Naive B cell (primary cell): ENCODE results near the gene TTC9B. TPM values are rescaled to one million over a fixed set of nuclear protein-coding genes. Genes with fewer than 3 reads are reported as not detected.

ENCODE experiments used
- ATAC-seq, 2 donors: fragments of 150-1000 bp; cut with Tn5 transposase; 2 replicates each; pipeline ENCODE4 v1.10.0; 2021; ENCODE audit warnings: low read depth in 2 of 2, mild to moderate bottlenecking in 2 of 2, moderate library complexity in 2 of 2
- DNase-seq: peaks from one replicate; pipeline ENCODE4 v3.0.0; 2022
- H3K27ac Mint-ChIP-seq, 6 donors: one replicate each; pipeline ENCODE4 v1.8.0; 2020 to 2022; ENCODE audit warnings: mild to moderate bottlenecking in 6 of 6, mixed read lengths in 6 of 6, moderate library complexity in 5 of 6, inconsistent platforms in 2 of 6
- H3K27me3 Mint-ChIP-seq, 3 donors: one replicate each; pipeline ENCODE4 v1.8.0; 2021 to 2022; ENCODE audit warnings: mixed read lengths in 3 of 3, mild to moderate bottlenecking in 1 of 3
- H3K36me3 Mint-ChIP-seq, 2 donors: one replicate each; pipeline ENCODE4 v1.8.0; 2020 to 2022; ENCODE audit warnings: mixed read lengths in 2 of 2, inconsistent platforms in 1 of 2, mild to moderate bottlenecking in 1 of 2
- H3K4me1 Mint-ChIP-seq, 3 donors: one replicate each; pipeline ENCODE4 v1.8.0; 2020 to 2022; ENCODE audit warnings: mixed read lengths in 3 of 3, inconsistent platforms in 1 of 3, mild to moderate bottlenecking in 1 of 3, moderate library complexity in 1 of 3
- H3K4me3 Mint-ChIP-seq, 8 donors: one replicate each; pipeline ENCODE4 v1.8.0; 2020 to 2022; ENCODE audit warnings: mild to moderate bottlenecking in 8 of 8, mixed read lengths in 8 of 8, moderate library complexity in 8 of 8, inconsistent platforms in 2 of 8
- H3K9me3 Mint-ChIP-seq, 7 donors: one replicate each; pipeline ENCODE4 v1.8.0; 2020 to 2022; ENCODE audit warnings: mixed read lengths in 7 of 7, mild to moderate bottlenecking in 5 of 7, inconsistent platforms in 2 of 7, moderate library complexity in 1 of 7
- polyA plus RNA-seq, 6 donors: library from polyadenylated mRNA; unstranded; fragments of 300-500 nt; fragmentation: Illumina TruSeq; gene quantifications; one replicate each; pipeline ENCODE4 v1.2.3, GENCODE V29; 2021; ENCODE audit warnings: low read depth in 6 of 6

TTC9B gene
- not detected for polyA plus RNA-seq

DNA sequence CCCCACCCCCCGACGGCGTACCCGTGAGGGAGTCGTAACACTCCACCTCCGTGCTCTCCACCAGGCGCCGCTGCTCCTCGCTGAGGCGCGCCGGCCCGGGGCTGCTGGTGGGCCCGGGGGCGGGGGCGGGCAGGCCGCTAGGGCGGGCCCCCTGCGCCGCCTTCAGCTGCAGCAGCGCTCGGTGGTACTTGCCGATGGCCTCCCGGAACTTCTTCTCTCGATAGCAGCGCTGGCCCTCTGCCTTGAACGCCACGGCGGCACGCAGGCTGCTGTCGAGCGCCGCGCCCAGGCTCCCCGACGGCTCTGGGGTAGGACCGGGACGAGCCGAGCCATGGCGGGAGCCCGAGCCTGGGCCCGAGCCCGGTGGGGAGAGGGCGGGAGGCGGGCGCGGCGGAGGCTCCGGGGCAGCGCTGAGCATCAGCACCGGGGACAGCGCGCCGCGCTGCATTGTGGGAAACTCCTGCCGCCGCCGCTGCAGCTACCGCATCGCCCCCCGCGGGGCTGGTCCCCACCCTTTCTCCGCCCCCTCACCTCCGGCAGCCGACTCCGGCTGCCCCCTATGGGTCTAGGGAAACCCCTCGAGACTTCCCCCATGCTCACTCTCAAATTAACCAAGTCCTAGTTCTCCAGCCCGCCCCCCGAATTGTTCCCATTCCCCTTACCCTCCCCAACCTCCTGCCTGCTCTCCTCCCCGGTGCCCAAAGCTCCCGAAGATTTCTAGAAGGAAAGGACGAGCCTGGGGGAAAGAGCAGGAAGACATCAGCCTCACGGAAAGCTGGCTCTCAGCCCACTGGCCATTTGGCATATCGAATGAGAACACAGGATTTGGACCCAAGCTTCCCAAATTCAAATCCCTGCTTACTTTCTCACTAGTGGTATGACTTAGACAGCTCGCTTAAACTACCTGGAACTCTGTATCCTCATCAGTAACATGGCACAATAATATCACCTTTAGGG, at the start of gene TTC9B:
Gene TTC9B (minus strand): TSS at position 451 of the 957 bp plus-strand sequence. CDS start 3 bp downstream, at position 448.
- Mint-ChIP-seq H3K27me3 (peaks cover 32 to 49% (median 34%) of the 10 kb centered on the region in 3 donors), H3K27ac (peak within 1 kb of the TSS in 1 of 6 donors; percentile 81)

GRCh38 chr19:40267601-40267997, 49.4 kb upstream of the TTC9B start:
- H3K4me3 Mint-ChIP-seq, result peak overlapping the region in 1 of 8 donors; percentile 81
- H3K36me3 Mint-ChIP-seq, result peaks cover 5 to 7% of the 10 kb centered on the region in 2 donors
- peak overlapping the region in 4 of 6 donors; percentile 20 to 91 (median 74) for H3K27ac Mint-ChIP-seq
- H3K27me3 Mint-ChIP-seq, result no peaks in the 10 kb centered on the region
- H3K4me1 Mint-ChIP-seq, result peaks cover 33 to 63% (median 56%) of the 10 kb centered on the region in 3 donors
- DNase-seq, result no peak
- no peak for ATAC-seq
- no peaks in the 10 kb centered on the region for H3K9me3 Mint-ChIP-seq

More for the DNA sequence above, at the start of gene TTC9B:
- DNase-seq (peak; percentile 47), ATAC-seq (peak; percentile 51 to 52)
- H3K4me3 Mint-ChIP-seq, result peak within 1 kb of the TSS in 2 of 8 donors; percentile 25 to 63
- H3K4me1 Mint-ChIP-seq, result peaks cover 15 to 20% (median 18%) of the 10 kb centered on the region in 3 donors
- H3K9me3 Mint-ChIP-seq, result peaks cover 3 to 7% (median 5%) of the 10 kb centered on the region in 7 donors
- peaks cover 5 to 17% of the 10 kb centered on the region in 2 donors for H3K36me3 Mint-ChIP-seq

GRCh38 chr19:40266912-40267600, 48.9 kb upstream of the TTC9B start:
- DNase-seq (no peak), ATAC-seq (no peak)
- H3K9me3 Mint-ChIP-seq, result no peaks in the 10 kb centered on the region
- H3K4me3 Mint-ChIP-seq, result peak overlapping the region in 2 of 8 donors; percentile 19 to 81
- peaks cover 5 to 7% of the 10 kb centered on the region in 2 donors for H3K36me3 Mint-ChIP-seq
- peaks cover 28 to 60% (median 56%) of the 10 kb centered on the region in 3 donors for H3K4me1 Mint-ChIP-seq
- H3K27me3 Mint-ChIP-seq, result no peaks in the 10 kb centered on the region
- peak overlapping the region in 4 of 6 donors; percentile 20 to 74 (median 56) for H3K27ac Mint-ChIP-seq

DNA sequence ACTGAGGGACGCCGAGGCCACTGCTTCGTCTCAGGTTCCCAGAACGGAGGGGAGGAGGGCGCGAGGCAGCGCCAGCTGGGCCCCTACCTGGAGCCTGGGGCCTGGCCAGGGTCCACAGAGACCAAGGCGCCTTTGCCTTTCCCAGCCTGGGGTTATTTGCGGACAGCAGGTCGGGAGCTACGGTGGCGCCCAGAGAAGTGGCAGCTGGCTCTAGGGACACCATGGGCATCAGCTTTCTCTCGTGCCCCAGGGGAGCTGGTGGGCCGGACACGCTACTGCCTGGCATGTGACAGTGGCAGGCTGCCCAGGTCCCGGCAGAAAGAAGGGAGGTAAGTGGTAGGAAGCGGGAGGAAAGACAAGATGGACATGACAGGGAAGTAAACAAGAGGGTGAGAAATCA, 47.9 kb upstream of the TTC9B start:
- DNase-seq, result no peak
- Mint-ChIP-seq H3K4me1 (peaks cover 30 to 62% (median 56%) of the 10 kb centered on the region in 3 donors), H3K36me3 (peaks cover 5 to 7% of the 10 kb centered on the region in 2 donors), H3K9me3 (no peaks in the 10 kb centered on the region), H3K27me3 (no peaks in the 10 kb centered on the region), H3K4me3 (peak overlapping the region in 1 of 8 donors; percentile 47), H3K27ac (peak overlapping the region in 3 of 6 donors; percentile 74 to 85 (median 81))
- ATAC-seq, result no peak

- DNase-seq, result no peak
- Mint-ChIP-seq H3K27ac (peak overlapping the region in 2 of 6 donors; percentile 74 to 92), H3K9me3 (no peaks in the 10 kb centered on the region), H3K36me3 (peaks cover 5 to 7% of the 10 kb centered on the region in 2 donors), H3K4me1 (peaks cover 31 to 64% (median 60%) of the 10 kb centered on the region in 3 donors), H3K27me3 (no peaks in the 10 kb centered on the region), H3K4me3 (no peak overlapping the region)
- ATAC-seq, result no peak
These were observed 47.5 kb upstream of the TTC9B start for GRCh38 chr19:40265763-40266099.

- H3K27ac Mint-ChIP-seq, result peak overlapping the region in 4 of 6 donors; percentile 25 to 98 (median 51)
- H3K9me3 Mint-ChIP-seq, result no peaks in the 10 kb centered on the region
- no peaks in the 10 kb centered on the region for H3K27me3 Mint-ChIP-seq
- DNase-seq (no peak), ATAC-seq (no peak)
- H3K4me3 Mint-ChIP-seq, result no peak overlapping the region
- peaks cover 5 to 7% of the 10 kb centered on the region in 2 donors for H3K36me3 Mint-ChIP-seq
- H3K4me1 Mint-ChIP-seq, result peaks cover 33 to 65% (median 57%) of the 10 kb centered on the region in 3 donors
These were observed 47.0 kb upstream of the TTC9B start for GRCh38 chr19:40265055-40265762.

GRCh38 chr19:40264314-40265054, 46.3 kb upstream of the TTC9B start:
- Mint-ChIP-seq H3K27ac (peak overlapping the region in 4 of 6 donors; percentile 25 to 98 (median 62)), H3K4me3 (peak overlapping the region in 1 of 8 donors; percentile 19), H3K4me1 (peaks cover 30 to 62% (median 57%) of the 10 kb centered on the region in 3 donors), H3K36me3 (peaks cover 5 to 7% of the 10 kb centered on the region in 2 donors), H3K9me3 (no peaks in the 10 kb centered on the region), H3K27me3 (no peaks in the 10 kb centered on the region)
- DNase-seq (no peak), ATAC-seq (no peak)

DNA sequence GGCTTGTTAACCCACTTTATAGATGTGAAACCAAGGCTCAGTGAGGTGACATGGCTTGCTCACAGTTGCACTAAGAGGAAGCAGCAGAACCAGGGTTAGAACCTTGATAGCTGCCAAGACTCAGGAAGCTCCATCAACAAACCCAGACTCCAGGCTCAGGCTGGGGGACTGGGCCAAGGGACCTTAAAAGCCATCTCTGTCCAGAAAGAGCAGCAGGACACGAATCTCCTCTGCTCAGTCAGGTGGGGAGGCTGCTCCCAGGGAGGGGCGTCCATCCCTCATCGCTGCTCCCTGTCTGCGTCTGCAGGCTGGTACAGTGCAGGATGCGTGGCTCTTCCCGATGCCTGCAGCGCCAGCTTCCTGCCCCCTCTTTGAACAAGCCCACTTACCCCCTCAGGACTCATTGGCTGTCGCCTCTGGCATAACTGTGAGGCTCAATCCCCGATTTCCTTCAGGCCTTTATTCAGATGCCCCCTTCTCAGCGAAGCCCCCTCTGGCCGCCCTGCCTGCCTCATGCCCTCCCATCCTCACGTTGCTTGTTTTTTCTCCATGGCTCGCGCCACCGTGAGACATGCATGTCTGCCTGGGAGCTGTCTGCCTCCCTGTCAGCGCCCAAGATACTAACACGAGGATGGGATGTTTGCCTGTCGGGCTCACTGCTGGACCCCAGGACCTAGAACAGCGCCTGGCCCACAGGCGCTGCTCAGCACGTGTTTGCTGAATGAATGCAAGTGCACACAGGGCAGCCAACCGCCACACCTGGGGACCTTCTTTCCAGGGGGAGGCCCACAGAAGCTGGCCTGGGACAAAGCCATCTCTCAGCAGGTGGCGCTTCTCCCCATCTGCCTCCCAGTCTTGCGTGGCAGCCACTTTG, 45.5 kb upstream of the TTC9B start:
- peaks cover 34 to 62% (median 56%) of the 10 kb centered on the region in 3 donors for H3K4me1 Mint-ChIP-seq
- DNase-seq (no peak), ATAC-seq (no peak)
- no peak overlapping the region for H3K4me3 Mint-ChIP-seq
- H3K27ac Mint-ChIP-seq, result peak overlapping the region in 2 of 6 donors; percentile 39 to 70
- H3K9me3 Mint-ChIP-seq, result no peaks in the 10 kb centered on the region
- peaks cover 5 to 7% of the 10 kb centered on the region in 2 donors for H3K36me3 Mint-ChIP-seq
- H3K27me3 Mint-ChIP-seq, result no peaks in the 10 kb centered on the region

GRCh38 chr19:40262422-40262821, 44.2 kb upstream of the TTC9B start:
- peak overlapping the region in 1 of 6 donors; percentile 28 for H3K27ac Mint-ChIP-seq
- DNase-seq (no peak), ATAC-seq (no peak)
- peaks cover 31 to 61% (median 57%) of the 10 kb centered on the region in 3 donors for H3K4me1 Mint-ChIP-seq
- no peak overlapping the region for H3K4me3 Mint-ChIP-seq
- no peaks in the 10 kb centered on the region for H3K27me3 Mint-ChIP-seq
- H3K36me3 Mint-ChIP-seq, result peaks cover under 1 to 7% of the 10 kb centered on the region in 2 donors
- no peaks in the 10 kb centered on the region for H3K9me3 Mint-ChIP-seq

DNA sequence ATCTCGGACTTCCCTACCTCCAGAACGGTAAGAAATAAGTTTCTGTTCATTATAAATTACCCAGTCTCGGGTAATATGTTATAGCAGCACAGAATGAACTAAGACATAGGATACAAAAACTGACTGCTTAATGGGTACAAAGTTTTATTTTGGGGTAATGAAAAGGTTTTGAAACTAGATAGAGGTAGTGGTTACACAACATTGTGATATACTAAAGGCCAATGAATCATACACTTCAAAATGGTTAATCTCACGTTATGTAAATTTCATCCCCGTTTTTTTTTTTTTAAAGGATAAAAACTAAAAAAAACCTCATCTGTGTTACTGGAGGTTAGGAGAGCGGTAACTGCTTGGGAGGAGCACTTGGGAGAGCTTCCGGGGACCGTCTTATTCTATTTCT, 43.4 kb upstream of the TTC9B start:
- DNase-seq (no peak), ATAC-seq (no peak)
- H3K36me3 Mint-ChIP-seq, result peaks cover 0 to 7% of the 10 kb centered on the region in 2 donors
- peak overlapping the region in 1 of 8 donors; percentile 15 for H3K4me3 Mint-ChIP-seq
- no peaks in the 10 kb centered on the region for H3K27me3 Mint-ChIP-seq
- H3K27ac Mint-ChIP-seq, result peak overlapping the region in 2 of 6 donors; percentile 13 to 69
- no peaks in the 10 kb centered on the region for H3K9me3 Mint-ChIP-seq
- H3K4me1 Mint-ChIP-seq, result peaks cover 29 to 56% (median 53%) of the 10 kb centered on the region in 3 donors

GRCh38 chr19:40257096-40257517, 38.9 kb upstream of the TTC9B start:
- Mint-ChIP-seq H3K4me1 (peaks cover 43 to 52% (median 49%) of the 10 kb centered on the region in 3 donors), H3K27ac (peak overlapping the region in 1 of 6 donors; percentile 18), H3K36me3 (peaks cover 5 to 27% of the 10 kb centered on the region in 2 donors), H3K4me3 (no peak overlapping the region), H3K9me3 (no peaks in the 10 kb centered on the region), H3K27me3 (no peaks in the 10 kb centered on the region)
- peak in 1 of 2 donors; percentile 40 for ATAC-seq
- DNase-seq, result no peak
